HG03095 (cell line): ENCODE data around the gene EXOC3.
"Not testable (repeated sequence)": the region's sequence is repeated elsewhere in the genome, so short reads cannot be mapped to it uniquely, and the experiment has no call there.

Experiments used
- ATAC-seq: cut with Tn5 transposase; IDR thresholded peaks from one replicate; pipeline ENCODE4 v1.9.1; 2021; ENCODE audit warnings: moderate library complexity; ENCODE audit not compliant: unreplicated experiment

Gene EXOC3

GRCh38 chr5:472076-472655 is 29.2 kb downstream of the EXOC3 start:
- ATAC-seq = peak; percentile 3

GRCh38 chr5:472656-473550 is 29.9 kb downstream of the EXOC3 start:
- peak; percentile 63 for ATAC-seq

- peak; percentile 29 for ATAC-seq
Observed at GRCh38 chr5:473551-474192, 30.7 kb downstream of the EXOC3 start.

GRCh38 chr5:474232-474839 is 31.4 kb downstream of the EXOC3 start:
- not testable (repeated sequence) for ATAC-seq

GRCh38 chr5:474840-475661 is 32.1 kb downstream of the EXOC3 start:
- no peak for ATAC-seq

- ATAC-seq = no peak
Observed at GRCh38 chr5:475704-476101, 32.7 kb downstream of the EXOC3 start.

- ATAC-seq = no peak
Observed at GRCh38 chr5:476102-476813, 33.3 kb downstream of the EXOC3 start.

GRCh38 chr5:476814-477175 is 33.8 kb downstream of the EXOC3 start:
- ATAC-seq = no peak

- no peak for ATAC-seq
Observed at GRCh38 chr5:477247-477646, 34.3 kb downstream of the EXOC3 start.

- no peak for ATAC-seq
Observed at GRCh38 chr5:477871-478270, 34.9 kb downstream of the EXOC3 start.

GRCh38 chr5:478369-478981 is 35.5 kb downstream of the EXOC3 start:
- ATAC-seq = no peak

- no peak for ATAC-seq
Observed at GRCh38 chr5:478982-479535, 36.1 kb downstream of the EXOC3 start.

GRCh38 chr5:479566-480319 is 36.8 kb downstream of the EXOC3 start:
- ATAC-seq = no peak

GRCh38 chr5:481347-481746 is 38.4 kb downstream of the EXOC3 start:
- ATAC-seq = no peak

- no peak for ATAC-seq
Observed at GRCh38 chr5:482021-482420, 39.0 kb downstream of the EXOC3 start.

- ATAC-seq = no peak
Observed at GRCh38 chr5:482506-482905, 39.5 kb downstream of the EXOC3 start.

- no peak for ATAC-seq
Observed at GRCh38 chr5:483011-483410, 40.0 kb downstream of the EXOC3 start.

- no peak for ATAC-seq
Observed at GRCh38 chr5:483434-484140, 40.6 kb downstream of the EXOC3 start.
